Activated T-helper 2 cell treated with anti-CD3 and anti-CD28 coated beads, Interferon-gamma antibody, Interleukin-2, Interleukin-4, amounts not matched to agents 10 μg/mL and 5 μg/mL and 100 μg/mL, durations not matched to agents 14 hours and 24 hours and 36 hours (primary cell): ENCODE measurements around the gene DGKI. TPM values are rescaled to one million over a fixed set of nuclear protein-coding genes. Genes with fewer than 3 reads are reported as not detected.

Experiments
- DNase-seq: peaks from one replicate; pipeline ENCODE4 v3.0.0; 2021; ENCODE audit warnings: low spot score
- H3K27ac Mint-ChIP-seq: one replicate; pipeline ENCODE4 v1.8.0; 2021; ENCODE audit warnings: mixed read lengths
- H3K27me3 Mint-ChIP-seq: one replicate; pipeline ENCODE4 v1.8.0; 2021; ENCODE audit warnings: low read depth, mixed read lengths
- H3K36me3 Mint-ChIP-seq: one replicate; pipeline ENCODE4 v1.8.0; 2021; ENCODE audit warnings: low read depth, mixed read lengths
- H3K4me1 Mint-ChIP-seq: one replicate; pipeline ENCODE4 v1.8.0; 2021; ENCODE audit warnings: low read depth, mixed read lengths
- H3K4me3 Mint-ChIP-seq: one replicate; pipeline ENCODE4 v1.8.0; 2021; ENCODE audit warnings: low read depth, mild to moderate bottlenecking, moderate library complexity, mixed read lengths
- H3K9me3 Mint-ChIP-seq: one replicate; pipeline ENCODE4 v1.8.0; 2021; ENCODE audit warnings: mixed read lengths
- intact Hi-C: fragments of 100-400 bp; cut with micrococcal nuclease; formaldehyde crosslinking; loops from one replicate; pipeline ENCODE4 v1.15.1; 2023
- total RNA-seq: library from RNA; stranded (reverse); gene quantifications from 2 replicates; pipeline ENCODE4 v1.2.3, GENCODE V29; 2022

The DGKI gene
- total RNA-seq, 1 donor from 2014 or later, result 3.9 TPM

- Mint-ChIP-seq H3K36me3 (no peaks in the 10 kb centered on the region), H3K4me3 (no peak overlapping the region), H3K27me3 (peaks cover 4% of the 10 kb centered on the region), H3K4me1 (no peaks in the 10 kb centered on the region), H3K9me3 (no peaks in the 10 kb centered on the region), H3K27ac (no peak overlapping the region)
- intact Hi-C loops, result loop anchor here (1.0 kb wide), 2 partner anchors 243 to 353 kb away; no protein-coding TSS in a partner anchor
- DNase-seq, result peak; percentile 34
Observed at GRCh38 chr7:137656227-137656849, 190.4 kb downstream of the DGKI start.

DNA sequence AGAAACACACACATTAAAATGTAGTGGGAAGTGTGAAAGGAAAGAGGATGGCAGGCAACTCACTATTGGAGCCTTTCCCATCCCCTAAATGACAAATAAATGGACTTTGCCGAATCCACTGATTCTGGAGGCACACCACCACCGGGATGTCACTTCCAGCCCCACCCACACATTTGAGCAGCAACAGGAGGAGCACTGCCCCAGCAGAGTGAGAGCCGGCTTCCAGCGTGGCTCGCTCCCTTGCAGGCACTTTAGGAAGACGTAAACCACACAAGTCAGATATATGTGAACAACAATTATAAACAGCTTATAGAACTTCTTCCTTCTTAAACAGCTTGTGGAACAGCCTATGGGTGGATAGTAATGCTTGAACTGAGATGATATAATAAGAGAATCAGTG lies 191.0 kb downstream of the DGKI start:
- no peak overlapping the region for H3K27ac Mint-ChIP-seq
- H3K9me3 Mint-ChIP-seq, result no peaks in the 10 kb centered on the region
- H3K27me3 Mint-ChIP-seq, result peaks cover 4% of the 10 kb centered on the region
- no peaks in the 10 kb centered on the region for H3K4me1 Mint-ChIP-seq
- DNase-seq, result no peak
- H3K4me3 Mint-ChIP-seq, result no peak overlapping the region
- intact Hi-C loops, result loop anchor here (1.0 kb wide), 2 partner anchors 243 to 353 kb away; no protein-coding TSS in a partner anchor
- H3K36me3 Mint-ChIP-seq, result no peaks in the 10 kb centered on the region

- no peak overlapping the region for H3K4me3 Mint-ChIP-seq
Observed at GRCh38 chr7:137652721-137653120, 194.1 kb downstream of the DGKI start.

GRCh38 chr7:137647905-137648565 lies 198.7 kb downstream of the DGKI start:
- Mint-ChIP-seq H3K27ac (no peak overlapping the region), H3K4me1 (no peaks in the 10 kb centered on the region), H3K36me3 (no peaks in the 10 kb centered on the region), H3K4me3 (no peak overlapping the region), H3K9me3 (no peaks in the 10 kb centered on the region), H3K27me3 (no peaks in the 10 kb centered on the region)
- intact Hi-C loops, result no loop called here
- DNase-seq, result no peak

More at GRCh38 chr7:137652721-137653120, 194.1 kb downstream of the DGKI start:
- intact Hi-C loops, result no loop called here
- no peak for DNase-seq
- Mint-ChIP-seq H3K36me3 (no peaks in the 10 kb centered on the region), H3K4me1 (no peaks in the 10 kb centered on the region), H3K27ac (no peak overlapping the region), H3K9me3 (no peaks in the 10 kb centered on the region), H3K27me3 (peaks cover 2% of the 10 kb centered on the region)

DNA sequence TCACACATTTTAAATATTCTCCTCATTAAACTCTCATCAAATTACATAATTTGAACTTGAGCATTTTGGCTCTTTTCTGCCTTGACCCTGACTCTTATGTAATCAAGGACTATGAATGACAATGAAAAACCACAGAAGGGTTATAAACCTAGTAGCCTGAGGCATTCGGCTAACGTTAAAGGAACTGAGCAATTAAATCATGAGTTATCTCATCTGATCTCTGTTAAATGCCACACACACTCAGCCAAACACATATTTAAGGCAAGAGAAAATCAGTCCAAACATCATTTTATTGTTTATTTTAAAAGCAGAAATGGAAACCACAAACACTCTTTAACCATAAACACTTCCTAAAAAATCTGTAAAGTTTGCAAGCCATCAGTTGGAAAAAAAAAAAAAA lies 204.3 kb downstream of the DGKI start:
- intact Hi-C loops, result no loop called here
- H3K36me3 Mint-ChIP-seq, result no peaks in the 10 kb centered on the region
- no peak overlapping the region for H3K4me3 Mint-ChIP-seq
- H3K9me3 Mint-ChIP-seq, result no peaks in the 10 kb centered on the region
- H3K27ac Mint-ChIP-seq, result no peak overlapping the region
- DNase-seq, result no peak
- H3K4me1 Mint-ChIP-seq, result no peaks in the 10 kb centered on the region
- H3K27me3 Mint-ChIP-seq, result no peaks in the 10 kb centered on the region

- intact Hi-C loops, result no loop called here
- no peak for DNase-seq
- Mint-ChIP-seq H3K4me1 (no peaks in the 10 kb centered on the region), H3K27ac (no peak overlapping the region), H3K4me3 (no peak overlapping the region), H3K9me3 (no peaks in the 10 kb centered on the region), H3K27me3 (no peaks in the 10 kb centered on the region), H3K36me3 (no peaks in the 10 kb centered on the region)
Observed at GRCh38 chr7:137642031-137642430, 204.7 kb downstream of the DGKI start.

- intact Hi-C loops, result no loop called here
- no peak overlapping the region for H3K4me3 Mint-ChIP-seq
- no peaks in the 10 kb centered on the region for H3K27me3 Mint-ChIP-seq
- no peaks in the 10 kb centered on the region for H3K4me1 Mint-ChIP-seq
- H3K9me3 Mint-ChIP-seq, result no peaks in the 10 kb centered on the region
- H3K36me3 Mint-ChIP-seq, result no peaks in the 10 kb centered on the region
- DNase-seq, result no peak
- no peak overlapping the region for H3K27ac Mint-ChIP-seq
Observed at GRCh38 chr7:137636376-137636775, 210.4 kb downstream of the DGKI start.

- Mint-ChIP-seq H3K4me1 (no peaks in the 10 kb centered on the region), H3K9me3 (no peaks in the 10 kb centered on the region), H3K4me3 (no peak overlapping the region), H3K27ac (no peak overlapping the region), H3K27me3 (no peaks in the 10 kb centered on the region), H3K36me3 (no peaks in the 10 kb centered on the region)
- DNase-seq, result no peak
- intact Hi-C loops, result no loop called here
Observed at GRCh38 chr7:137635874-137636273, 210.9 kb downstream of the DGKI start.

DNA sequence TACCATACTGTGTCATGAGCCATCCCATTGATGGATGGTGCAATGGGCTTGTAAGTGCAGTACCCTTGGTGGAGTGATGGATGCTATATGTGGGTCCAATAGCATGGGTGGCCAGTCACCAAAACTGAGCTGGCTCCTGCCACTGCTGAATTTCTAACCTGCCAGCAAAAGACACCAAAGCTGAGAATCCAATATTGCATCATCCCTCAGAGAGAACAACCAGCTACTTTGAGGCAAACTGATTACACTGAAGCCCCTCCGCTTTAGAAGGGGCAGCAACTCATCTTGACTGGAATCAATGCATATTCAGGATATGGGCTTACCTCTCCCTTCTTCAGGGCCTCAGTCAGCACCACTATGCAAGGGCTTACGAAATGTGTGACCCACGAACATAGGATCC lies 211.6 kb downstream of the DGKI start:
- Mint-ChIP-seq H3K27me3 (no peaks in the 10 kb centered on the region), H3K4me1 (no peaks in the 10 kb centered on the region), H3K4me3 (no peak overlapping the region), H3K27ac (no peak overlapping the region), H3K36me3 (no peaks in the 10 kb centered on the region), H3K9me3 (no peaks in the 10 kb centered on the region)
- no peak for DNase-seq
- intact Hi-C loops, result no loop called here

DNA sequence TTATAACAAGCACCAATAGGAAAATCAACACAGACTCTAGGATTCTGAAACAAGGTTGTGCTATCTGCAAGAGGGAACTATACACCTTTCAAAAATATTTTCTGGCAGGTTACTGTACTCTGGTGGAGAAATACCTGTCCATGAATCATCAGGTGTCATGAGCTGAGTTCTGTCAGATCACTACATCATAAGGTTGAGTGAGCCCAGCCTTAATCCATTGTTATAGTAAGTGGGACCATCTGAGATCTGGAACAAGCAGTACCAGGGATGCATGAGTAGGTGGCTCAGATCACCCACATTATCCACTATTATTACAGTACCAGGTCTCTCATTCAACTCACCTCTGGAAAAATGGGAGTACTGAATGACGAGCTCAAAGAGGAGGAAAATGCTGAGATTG lies 212.4 kb downstream of the DGKI start:
- intact Hi-C loops, result no loop called here
- H3K4me1 Mint-ChIP-seq, result no peaks in the 10 kb centered on the region

DNA sequence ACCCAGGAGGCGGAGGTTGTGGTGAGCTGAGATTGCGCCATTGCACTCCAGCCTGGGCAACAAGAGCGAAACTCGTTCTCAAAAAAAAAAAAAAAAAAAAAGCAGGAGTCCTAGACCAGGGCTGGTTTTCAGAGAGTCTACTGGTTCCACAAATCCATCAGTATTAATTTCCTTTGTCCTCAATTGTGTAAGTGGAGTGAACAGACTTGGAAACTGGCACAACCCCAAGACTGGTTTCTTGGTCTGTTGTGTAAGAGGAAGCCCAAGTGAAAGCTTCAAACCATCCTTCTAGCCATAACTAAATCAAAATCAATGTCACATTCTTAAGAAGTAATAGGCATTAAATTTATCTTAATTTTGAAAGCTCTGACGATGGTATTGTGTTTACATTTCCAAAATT lies 213.6 kb downstream of the DGKI start:
- no peaks in the 10 kb centered on the region for H3K36me3 Mint-ChIP-seq
- no peaks in the 10 kb centered on the region for H3K4me1 Mint-ChIP-seq
- no peaks in the 10 kb centered on the region for H3K9me3 Mint-ChIP-seq
- intact Hi-C loops, result no loop called here
- H3K4me3 Mint-ChIP-seq, result no peak overlapping the region
- no peaks in the 10 kb centered on the region for H3K27me3 Mint-ChIP-seq
- no peak overlapping the region for H3K27ac Mint-ChIP-seq
- DNase-seq, result no peak

More for the DNA sequence above, 212.4 kb downstream of the DGKI start:
- H3K27ac Mint-ChIP-seq, result no peak overlapping the region
- DNase-seq, result no peak
- no peaks in the 10 kb centered on the region for H3K36me3 Mint-ChIP-seq
- H3K9me3 Mint-ChIP-seq, result no peaks in the 10 kb centered on the region
- no peaks in the 10 kb centered on the region for H3K27me3 Mint-ChIP-seq
- H3K4me3 Mint-ChIP-seq, result no peak overlapping the region

GRCh38 chr7:137628216-137628615 lies 218.6 kb downstream of the DGKI start:
- no peak for DNase-seq
- Mint-ChIP-seq H3K9me3 (no peaks in the 10 kb centered on the region), H3K4me3 (no peak overlapping the region), H3K4me1 (no peaks in the 10 kb centered on the region), H3K27ac (no peak overlapping the region), H3K27me3 (no peaks in the 10 kb centered on the region), H3K36me3 (no peaks in the 10 kb centered on the region)
- intact Hi-C loops, result no loop called here

DNA sequence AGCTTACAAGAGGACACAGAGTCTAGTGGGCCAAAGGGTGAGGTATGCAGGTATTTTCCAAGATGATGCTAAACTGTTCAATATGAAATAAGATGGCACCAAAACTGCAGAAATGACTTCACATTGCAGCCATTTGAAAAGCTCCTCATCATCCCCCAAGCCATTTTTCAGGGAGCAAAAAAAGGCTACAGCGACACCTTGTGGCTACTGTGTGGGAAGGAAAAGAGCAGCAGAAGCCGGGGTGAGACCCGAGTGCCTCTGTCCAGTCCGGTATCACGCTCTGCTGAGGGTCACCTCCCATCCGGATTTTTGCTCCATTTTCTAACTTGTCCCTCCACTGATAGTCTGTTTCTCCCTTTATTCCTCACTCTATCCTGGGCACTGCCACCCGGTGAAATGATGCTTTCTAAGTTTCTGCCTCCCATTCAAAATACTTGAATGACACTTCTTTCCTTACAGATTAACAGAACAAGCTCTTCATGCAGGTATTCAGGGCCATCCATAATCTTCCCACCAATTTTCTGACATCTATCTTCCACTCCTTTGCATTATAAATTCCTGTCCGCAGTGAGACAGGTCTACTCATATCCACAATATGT lies 220.2 kb downstream of the DGKI start:
- Mint-ChIP-seq H3K27me3 (no peaks in the 10 kb centered on the region), H3K9me3 (no peaks in the 10 kb centered on the region), H3K36me3 (no peaks in the 10 kb centered on the region), H3K27ac (no peak overlapping the region), H3K4me3 (no peak overlapping the region), H3K4me1 (no peaks in the 10 kb centered on the region)
- DNase-seq, result peak; percentile 18
- intact Hi-C loops, result no loop called here
